NB4 (cell line): ENCODE results near the gene SLC4A7.

ENCODE experiments used
- CTCF ChIP-seq: IDR thresholded peaks from one replicate; pipeline ENCODE4 v1.5.1; 2012; ENCODE audit warnings: low read depth, low read length
- MAX ChIP-seq: IDR thresholded peaks from 2 replicates; pipeline ENCODE4 v1.6.1; 2011; ENCODE audit warnings: low read depth, low read length

- TF ChIP-seq CTCF (no peak), MAX (no peak)
These were observed 53.1 kb downstream of the SLC4A7 start for GRCh38 chr3:27431116-27431515.
